ENCODE measurements around the gene SNX33. TPM values are rescaled to one million over a fixed set of nuclear protein-coding genes. Genes with fewer than 3 reads are reported as not detected.
A peak's percentile ranks its signal among the peaks of the same experiment; 100 is the strongest.

Gene SNX33
- total and polyA plus RNA-seq, 2 of the 13 experiments (the other 11 are each of a cell fraction or from before 2014, with no cell fraction given): 11.0 to 11.6 TPM

DNA sequence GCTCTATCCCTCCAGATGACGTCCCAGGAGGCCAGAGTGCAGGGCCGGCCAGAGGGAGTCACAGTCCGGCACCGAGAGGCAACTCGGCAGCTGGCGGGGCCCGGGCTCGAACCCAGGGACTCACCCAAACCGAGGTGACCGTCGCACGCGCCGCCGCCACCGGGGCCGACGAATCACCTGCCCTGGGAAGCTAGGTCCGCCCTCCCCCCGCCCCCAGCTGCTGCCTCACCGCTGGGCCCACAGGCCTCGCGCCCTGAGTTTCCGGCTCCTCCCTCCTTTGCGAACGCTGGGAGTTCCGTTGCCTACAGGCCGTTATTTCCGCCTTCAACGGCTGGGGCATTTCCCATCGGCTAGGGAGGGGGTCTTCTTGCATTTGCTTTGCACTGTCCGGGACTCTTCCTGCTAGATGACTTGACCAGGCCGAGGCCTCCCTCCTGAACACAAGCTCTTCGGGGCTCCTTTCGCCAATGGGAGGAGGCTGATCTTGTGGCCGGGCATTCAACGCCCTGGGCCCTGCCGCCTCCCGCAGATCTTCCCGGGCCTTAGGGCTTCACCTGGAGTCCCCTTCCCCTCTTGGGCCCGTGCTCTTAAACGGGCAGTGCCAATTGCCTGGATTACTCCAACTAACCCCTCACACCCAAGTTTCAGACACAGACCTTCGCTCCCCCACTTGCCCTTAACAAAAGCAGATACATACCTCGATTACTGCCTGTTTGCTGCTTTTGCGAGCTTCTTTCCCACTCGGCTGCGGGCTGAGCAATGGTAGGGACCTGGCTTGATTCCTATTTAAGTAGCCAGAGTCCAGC lies 22.0 kb upstream of the SNX33 start, which contains the start of gene SNUPN (continued):
- TF ChIP-seq, protein P1, sequence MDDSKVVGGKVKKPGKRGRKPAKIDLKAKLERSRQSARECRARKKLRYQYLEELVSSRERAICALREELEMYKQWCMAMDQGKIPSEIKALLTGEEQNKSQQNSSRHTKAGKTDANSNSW (CRISPR knock-in tag; IDR thresholded peaks at IDR 0.05; ENCODE audit: borderline replicate concordance): no peak
- TF ChIP-seq ZNF761 (CRISPR knock-in tag; conservative IDR thresholded peaks at IDR 0.05) (peak; percentile 51), SSRP1 (CRISPR knock-in tag; IDR thresholded peaks at IDR 0.05) (no peak), PHB2 (IDR thresholded peaks at IDR 0.05; ENCODE audit: partially characterized antibody) (no peak), FOXK1 (CRISPR knock-in tag; IDR thresholded peaks at IDR 0.05; ENCODE audit: borderline replicate concordance, low read depth) (peak; percentile 39; the same call in 1 of the 2 replicates), ZNF501 (CRISPR knock-in tag; IDR thresholded peaks at IDR 0.05) (peak; percentile 87), ZNF431 (CRISPR knock-in tag; IDR thresholded peaks at IDR 0.05; ENCODE audit: borderline replicate concordance, low read depth) (0 out of 2 replicates have a peak, but pooled peaks have one; percentile 13), NBN (conservative IDR thresholded peaks at IDR 0.05) (no peak), ZNF652 (CRISPR knock-in tag; IDR thresholded peaks at IDR 0.05; ENCODE audit: borderline replicate concordance, low read depth) (0 out of 2 replicates have a peak, but pooled peaks have one; percentile 20), TBX2 (CRISPR knock-in tag; IDR thresholded peaks at IDR 0.05; ENCODE audit: borderline replicate concordance) (peak; percentile 90), RARG (CRISPR knock-in tag; IDR thresholded peaks at IDR 0.05; ENCODE audit: low read depth) (no peak), ASH2L (IDR thresholded peaks at IDR 0.05; ENCODE audit: insufficient read length, low read depth, low read length) (peak; percentile 58), ZFP36L2 (CRISPR knock-in tag; IDR thresholded peaks at IDR 0.05) (no peak), ZNF772 (CRISPR knock-in tag; IDR thresholded peaks at IDR 0.05) (peak; percentile 51), ZNF879 (CRISPR knock-in tag; IDR thresholded peaks at IDR 0.05) (no peak), PHF20 (CRISPR knock-in tag; IDR thresholded peaks at IDR 0.05) (peak; percentile 81)
- TF ChIP-seq, protein P2, sequence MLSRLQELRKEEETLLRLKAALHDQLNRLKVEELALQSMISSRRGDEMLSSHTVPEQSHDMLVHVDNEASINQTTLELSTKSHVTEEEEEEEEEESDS (CRISPR knock-in tag; IDR thresholded peaks at IDR 0.05; ENCODE audit: borderline replicate concordance): no peak
- TF ChIP-seq, protein P3, sequence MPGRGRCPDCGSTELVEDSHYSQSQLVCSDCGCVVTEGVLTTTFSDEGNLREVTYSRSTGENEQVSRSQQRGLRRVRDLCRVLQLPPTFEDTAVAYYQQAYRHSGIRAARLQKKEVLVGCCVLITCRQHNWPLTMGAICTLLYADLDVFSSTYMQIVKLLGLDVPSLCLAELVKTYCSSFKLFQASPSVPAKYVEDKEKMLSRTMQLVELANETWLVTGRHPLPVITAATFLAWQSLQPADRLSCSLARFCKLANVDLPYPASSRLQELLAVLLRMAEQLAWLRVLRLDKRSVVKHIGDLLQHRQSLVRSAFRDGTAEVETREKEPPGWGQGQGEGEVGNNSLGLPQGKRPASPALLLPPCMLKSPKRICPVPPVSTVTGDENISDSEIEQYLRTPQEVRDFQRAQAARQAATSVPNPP (CRISPR knock-in tag; IDR thresholded peaks at IDR 0.05): no peak
- TF ChIP-seq, protein P4, sequence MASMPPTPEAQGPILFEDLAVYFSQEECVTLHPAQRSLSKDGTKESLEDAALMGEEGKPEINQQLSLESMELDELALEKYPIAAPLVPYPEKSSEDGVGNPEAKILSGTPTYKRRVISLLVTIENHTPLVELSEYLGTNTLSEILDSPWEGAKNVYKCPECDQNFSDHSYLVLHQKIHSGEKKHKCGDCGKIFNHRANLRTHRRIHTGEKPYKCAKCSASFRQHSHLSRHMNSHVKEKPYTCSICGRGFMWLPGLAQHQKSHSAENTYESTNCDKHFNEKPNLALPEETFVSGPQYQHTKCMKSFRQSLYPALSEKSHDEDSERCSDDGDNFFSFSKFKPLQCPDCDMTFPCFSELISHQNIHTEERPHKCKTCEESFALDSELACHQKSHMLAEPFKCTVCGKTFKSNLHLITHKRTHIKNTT (CRISPR knock-in tag; IDR thresholded peaks at IDR 0.05): no peak
- TF ChIP-seq, protein P5, sequence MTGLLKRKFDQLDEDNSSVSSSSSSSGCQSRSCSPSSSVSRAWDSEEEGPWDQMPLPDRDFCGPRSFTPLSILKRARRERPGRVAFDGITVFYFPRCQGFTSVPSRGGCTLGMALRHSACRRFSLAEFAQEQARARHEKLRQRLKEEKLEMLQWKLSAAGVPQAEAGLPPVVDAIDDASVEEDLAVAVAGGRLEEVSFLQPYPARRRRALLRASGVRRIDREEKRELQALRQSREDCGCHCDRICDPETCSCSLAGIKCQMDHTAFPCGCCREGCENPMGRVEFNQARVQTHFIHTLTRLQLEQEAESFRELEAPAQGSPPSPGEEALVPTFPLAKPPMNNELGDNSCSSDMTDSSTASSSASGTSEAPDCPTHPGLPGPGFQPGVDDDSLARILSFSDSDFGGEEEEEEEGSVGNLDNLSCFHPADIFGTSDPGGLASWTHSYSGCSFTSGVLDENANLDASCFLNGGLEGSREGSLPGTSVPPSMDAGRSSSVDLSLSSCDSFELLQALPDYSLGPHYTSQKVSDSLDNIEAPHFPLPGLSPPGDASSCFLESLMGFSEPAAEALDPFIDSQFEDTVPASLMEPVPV (CRISPR knock-in tag; IDR thresholded peaks at IDR 0.05): no peak
- TF ChIP-seq, protein P6, sequence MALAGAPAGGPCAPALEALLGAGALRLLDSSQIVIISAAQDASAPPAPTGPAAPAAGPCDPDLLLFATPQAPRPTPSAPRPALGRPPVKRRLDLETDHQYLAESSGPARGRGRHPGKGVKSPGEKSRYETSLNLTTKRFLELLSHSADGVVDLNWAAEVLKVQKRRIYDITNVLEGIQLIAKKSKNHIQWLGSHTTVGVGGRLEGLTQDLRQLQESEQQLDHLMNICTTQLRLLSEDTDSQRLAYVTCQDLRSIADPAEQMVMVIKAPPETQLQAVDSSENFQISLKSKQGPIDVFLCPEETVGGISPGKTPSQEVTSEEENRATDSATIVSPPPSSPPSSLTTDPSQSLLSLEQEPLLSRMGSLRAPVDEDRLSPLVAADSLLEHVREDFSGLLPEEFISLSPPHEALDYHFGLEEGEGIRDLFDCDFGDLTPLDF (CRISPR knock-in tag; IDR thresholded peaks at IDR 0.05): no peak; the same call in 1 of the 2 replicates
- TF ChIP-seq, protein P7, sequence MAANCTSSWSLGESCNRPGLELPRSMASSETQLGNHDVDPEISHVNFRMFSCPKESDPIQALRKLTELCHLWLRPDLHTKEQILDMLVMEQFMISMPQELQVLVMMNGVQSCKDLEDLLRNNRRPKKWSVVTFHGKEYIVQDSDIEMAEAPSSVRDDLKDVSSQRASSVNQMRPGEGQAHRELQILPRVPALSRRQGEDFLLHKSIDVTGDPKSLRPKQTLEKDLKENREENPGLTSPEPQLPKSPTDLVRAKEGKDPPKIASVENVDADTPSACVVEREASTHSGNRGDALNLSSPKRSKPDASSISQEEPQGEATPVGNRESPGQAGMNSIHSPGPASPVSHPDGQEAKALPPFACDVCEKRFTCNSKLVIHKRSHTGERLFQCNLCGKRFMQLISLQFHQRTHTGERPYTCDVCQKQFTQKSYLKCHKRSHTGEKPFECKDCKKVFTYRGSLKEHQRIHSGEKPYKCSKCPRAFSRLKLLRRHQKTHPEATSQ (CRISPR knock-in tag; IDR thresholded peaks at IDR 0.05; ENCODE audit: borderline replicate concordance): no peak
